ENCODE measurements around the gene NR3C1.

Gene NR3C1

GRCh38 chr5:143431789-143432188 lies 28.3 kb upstream of the NR3C1 start:
- no peak for ATAC-seq
- TF ChIP-seq GLIS3 (CRISPR knock-in tag; IDR thresholded peaks at IDR 0.05) (no peak), TCF4 (CRISPR knock-in tag; IDR thresholded peaks at IDR 0.05; ENCODE audit: borderline replicate concordance) (no peak), ESRRG (CRISPR knock-in tag; IDR thresholded peaks at IDR 0.05) (no peak), OSR1 (CRISPR knock-in tag; IDR thresholded peaks at IDR 0.05) (no peak), ISL1 (CRISPR knock-in tag; IDR thresholded peaks at IDR 0.05) (no peak), SNAI2 (CRISPR knock-in tag; IDR thresholded peaks at IDR 0.05) (no peak), ZC3H10 (CRISPR knock-in tag; IDR thresholded peaks at IDR 0.05) (no peak), ZFP3 (CRISPR knock-in tag; IDR thresholded peaks at IDR 0.05) (no peak), ZNF70 (CRISPR knock-in tag; IDR thresholded peaks at IDR 0.05) (no peak), RARB (CRISPR knock-in tag; IDR thresholded peaks at IDR 0.05) (no peak), PPARA (CRISPR knock-in tag; IDR thresholded peaks at IDR 0.05; ENCODE audit: borderline replicate concordance) (no peak)
- TF ChIP-seq, protein P1, sequence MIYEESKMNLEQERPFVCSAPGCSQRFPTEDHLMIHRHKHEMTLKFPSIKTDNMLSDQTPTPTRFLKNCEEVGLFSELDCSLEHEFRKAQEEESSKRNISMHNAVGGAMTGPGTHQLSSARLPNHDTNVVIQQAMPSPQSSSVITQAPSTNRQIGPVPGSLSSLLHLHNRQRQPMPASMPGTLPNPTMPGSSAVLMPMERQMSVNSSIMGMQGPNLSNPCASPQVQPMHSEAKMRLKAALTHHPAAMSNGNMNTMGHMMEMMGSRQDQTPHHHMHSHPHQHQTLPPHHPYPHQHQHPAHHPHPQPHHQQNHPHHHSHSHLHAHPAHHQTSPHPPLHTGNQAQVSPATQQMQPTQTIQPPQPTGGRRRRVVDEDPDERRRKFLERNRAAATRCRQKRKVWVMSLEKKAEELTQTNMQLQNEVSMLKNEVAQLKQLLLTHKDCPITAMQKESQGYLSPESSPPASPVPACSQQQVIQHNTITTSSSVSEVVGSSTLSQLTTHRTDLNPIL (CRISPR knock-in tag; IDR thresholded peaks at IDR 0.05; ENCODE audit: low read depth): no peak
- TF ChIP-seq, protein P2, sequence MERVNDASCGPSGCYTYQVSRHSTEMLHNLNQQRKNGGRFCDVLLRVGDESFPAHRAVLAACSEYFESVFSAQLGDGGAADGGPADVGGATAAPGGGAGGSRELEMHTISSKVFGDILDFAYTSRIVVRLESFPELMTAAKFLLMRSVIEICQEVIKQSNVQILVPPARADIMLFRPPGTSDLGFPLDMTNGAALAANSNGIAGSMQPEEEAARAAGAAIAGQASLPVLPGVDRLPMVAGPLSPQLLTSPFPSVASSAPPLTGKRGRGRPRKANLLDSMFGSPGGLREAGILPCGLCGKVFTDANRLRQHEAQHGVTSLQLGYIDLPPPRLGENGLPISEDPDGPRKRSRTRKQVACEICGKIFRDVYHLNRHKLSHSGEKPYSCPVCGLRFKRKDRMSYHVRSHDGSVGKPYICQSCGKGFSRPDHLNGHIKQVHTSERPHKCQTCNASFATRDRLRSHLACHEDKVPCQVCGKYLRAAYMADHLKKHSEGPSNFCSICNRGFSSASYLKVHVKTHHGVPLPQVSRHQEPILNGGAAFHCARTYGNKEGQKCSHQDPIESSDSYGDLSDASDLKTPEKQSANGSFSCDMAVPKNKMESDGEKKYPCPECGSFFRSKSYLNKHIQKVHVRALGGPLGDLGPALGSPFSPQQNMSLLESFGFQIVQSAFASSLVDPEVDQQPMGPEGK (CRISPR knock-in tag; IDR thresholded peaks at IDR 0.05; ENCODE audit: borderline replicate concordance): no peak

DNA sequence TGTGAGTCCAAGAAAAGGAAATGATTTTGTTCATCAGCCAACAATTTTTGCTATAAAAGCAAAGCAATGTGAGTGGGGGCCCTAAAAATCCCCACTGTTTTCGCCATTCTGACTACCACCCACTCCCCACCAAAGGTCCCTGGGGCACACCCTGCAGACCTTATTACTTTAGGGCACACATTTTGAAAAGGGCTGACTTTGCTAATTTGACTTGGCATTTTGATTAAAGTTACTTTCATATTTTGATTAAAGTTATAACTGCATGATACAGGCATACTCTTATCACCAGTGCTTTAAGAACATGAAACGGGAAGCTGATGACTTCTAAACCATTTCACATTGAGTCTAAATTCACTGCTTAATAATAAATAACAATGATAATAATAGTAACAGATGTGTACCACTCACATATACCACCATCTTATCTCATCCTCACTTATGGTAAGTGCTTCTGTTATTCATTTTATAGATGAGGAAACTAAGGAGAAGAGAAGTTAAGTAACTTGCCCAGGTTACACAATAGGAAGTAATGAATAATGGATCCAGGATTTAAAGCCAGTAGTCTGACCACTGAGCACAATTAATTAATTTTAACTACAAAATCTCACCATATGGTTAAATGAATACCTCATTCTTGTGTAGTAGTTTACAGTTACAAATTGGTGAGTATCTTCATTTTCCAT lies 25.4 kb upstream of the NR3C1 start:
- TF ChIP-seq SNAI2 (CRISPR knock-in tag; IDR thresholded peaks at IDR 0.05) (no peak), ZFP30 (CRISPR knock-in tag; IDR thresholded peaks at IDR 0.05) (no peak), ARNTL (CRISPR knock-in tag; IDR thresholded peaks at IDR 0.05; ENCODE audit: borderline replicate concordance, low read depth) (no peak), ZC3H10 (CRISPR knock-in tag; IDR thresholded peaks at IDR 0.05) (no peak)
- TF ChIP-seq, protein P1 (CRISPR knock-in tag; IDR thresholded peaks at IDR 0.05; ENCODE audit: low read depth): no peak
- TF ChIP-seq, protein P3, sequence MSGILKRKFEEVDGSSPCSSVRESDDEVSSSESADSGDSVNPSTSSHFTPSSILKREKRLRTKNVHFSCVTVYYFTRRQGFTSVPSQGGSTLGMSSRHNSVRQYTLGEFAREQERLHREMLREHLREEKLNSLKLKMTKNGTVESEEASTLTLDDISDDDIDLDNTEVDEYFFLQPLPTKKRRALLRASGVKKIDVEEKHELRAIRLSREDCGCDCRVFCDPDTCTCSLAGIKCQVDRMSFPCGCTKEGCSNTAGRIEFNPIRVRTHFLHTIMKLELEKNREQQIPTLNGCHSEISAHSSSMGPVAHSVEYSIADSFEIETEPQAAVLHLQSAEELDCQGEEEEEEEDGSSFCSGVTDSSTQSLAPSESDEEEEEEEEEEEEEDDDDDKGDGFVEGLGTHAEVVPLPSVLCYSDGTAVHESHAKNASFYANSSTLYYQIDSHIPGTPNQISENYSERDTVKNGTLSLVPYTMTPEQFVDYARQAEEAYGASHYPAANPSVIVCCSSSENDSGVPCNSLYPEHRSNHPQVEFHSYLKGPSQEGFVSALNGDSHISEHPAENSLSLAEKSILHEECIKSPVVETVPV (CRISPR knock-in tag; IDR thresholded peaks at IDR 0.05): no peak
- no peak for ATAC-seq

DNA sequence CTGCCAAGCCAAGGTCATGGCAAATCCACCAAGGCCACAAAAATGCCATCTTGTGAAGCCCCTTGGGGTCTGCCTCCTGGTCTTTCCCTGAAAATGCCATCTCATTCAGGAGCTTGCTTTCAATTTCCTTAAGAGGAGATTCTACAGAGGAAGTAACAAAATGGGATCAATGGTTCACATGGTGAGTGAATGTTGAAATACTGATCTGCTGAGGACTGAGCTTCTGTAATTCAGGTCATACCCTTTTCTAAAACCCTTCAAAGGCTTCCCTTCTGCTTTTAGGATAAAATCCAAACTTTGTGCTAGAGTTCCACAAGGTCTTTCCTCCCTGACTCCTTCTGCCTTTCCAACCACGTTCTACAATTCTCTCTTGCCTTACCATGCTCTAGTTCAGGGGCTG lies 24.7 kb upstream of the NR3C1 start:
- no peak for ATAC-seq
- TF ChIP-seq RARB (CRISPR knock-in tag; IDR thresholded peaks at IDR 0.05) (no peak), ZNF565 (CRISPR knock-in tag; conservative IDR thresholded peaks at IDR 0.05; ENCODE audit: low read depth) (no peak), ZC3H10 (CRISPR knock-in tag; IDR thresholded peaks at IDR 0.05) (no peak), POU6F1 (CRISPR knock-in tag; IDR thresholded peaks at IDR 0.05; ENCODE audit: borderline replicate concordance, low read depth) (no peak), ZNF8 (CRISPR knock-in tag; IDR thresholded peaks at IDR 0.05) (no peak), GLIS3 (CRISPR knock-in tag; IDR thresholded peaks at IDR 0.05) (no peak), BACH2 (CRISPR knock-in tag; IDR thresholded peaks at IDR 0.05; ENCODE audit: borderline replicate concordance) (no peak), SNAI2 (CRISPR knock-in tag; IDR thresholded peaks at IDR 0.05) (no peak), CSDC2 (CRISPR knock-in tag; IDR thresholded peaks at IDR 0.05) (no peak), TOX (CRISPR knock-in tag; IDR thresholded peaks at IDR 0.05; ENCODE audit: borderline replicate concordance) (no peak), TSHZ2 (CRISPR knock-in tag; IDR thresholded peaks at IDR 0.05) (no peak)
- TF ChIP-seq, protein P2 (CRISPR knock-in tag; IDR thresholded peaks at IDR 0.05; ENCODE audit: borderline replicate concordance): no peak
- TF ChIP-seq, protein P3 (CRISPR knock-in tag; IDR thresholded peaks at IDR 0.05): no peak

Data from SK-N-SH treated with all-trans-retinoic acid at 6 μM for 48 hours (cell line).